Liver (tissue), 3 donors: ENCODE measurements around the gene DRAXIN.

Experiments used
- RXRA ChIP-seq, 2 donors: IDR thresholded peaks; 2 replicates each; pipeline ENCODE4 v1.6.1; 2017 to 2018; ENCODE audit warnings: antibody characterized with exemption in 2 of 2, mild to moderate bottlenecking in 1 of 2
- TF ChIP-seq, protein P1 (sequence below): fragments of 150-350 bp; IDR thresholded peaks from 2 replicates; pipeline ENCODE4 v1.5.1; 2017; ENCODE audit warnings: improper control_type of control experiment, low read depth, low read length; ENCODE audit not compliant: missing input control
- TF ChIP-seq, protein P2 (sequence below): IDR thresholded peaks from 2 replicates; pipeline ENCODE4 v1.6.1; 2016; ENCODE audit warnings: antibody characterized with exemption
- donor health status: healthy.
- donor health status: healthy.

DNA sequence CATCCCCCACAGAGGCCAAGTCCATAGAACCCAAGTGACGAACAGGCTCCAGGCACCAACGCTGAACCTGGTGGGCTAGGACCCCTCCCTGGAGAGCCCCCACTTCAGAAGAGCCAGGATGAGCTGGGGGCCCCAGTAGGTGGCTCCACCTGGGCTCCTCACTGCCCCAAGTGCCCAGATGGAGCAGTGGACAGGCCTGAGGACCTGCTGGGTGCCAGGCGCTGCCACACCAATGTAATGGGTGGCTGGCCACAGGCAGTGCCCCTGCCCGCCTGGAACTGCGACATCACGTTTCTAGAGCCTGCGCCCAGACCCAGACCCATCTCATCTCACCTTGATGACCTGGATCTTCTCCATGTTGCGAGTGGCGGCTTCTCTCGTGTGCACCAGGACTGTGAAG lies 16.2 kb upstream of the DRAXIN start:
- TF ChIP-seq, protein P1, sequence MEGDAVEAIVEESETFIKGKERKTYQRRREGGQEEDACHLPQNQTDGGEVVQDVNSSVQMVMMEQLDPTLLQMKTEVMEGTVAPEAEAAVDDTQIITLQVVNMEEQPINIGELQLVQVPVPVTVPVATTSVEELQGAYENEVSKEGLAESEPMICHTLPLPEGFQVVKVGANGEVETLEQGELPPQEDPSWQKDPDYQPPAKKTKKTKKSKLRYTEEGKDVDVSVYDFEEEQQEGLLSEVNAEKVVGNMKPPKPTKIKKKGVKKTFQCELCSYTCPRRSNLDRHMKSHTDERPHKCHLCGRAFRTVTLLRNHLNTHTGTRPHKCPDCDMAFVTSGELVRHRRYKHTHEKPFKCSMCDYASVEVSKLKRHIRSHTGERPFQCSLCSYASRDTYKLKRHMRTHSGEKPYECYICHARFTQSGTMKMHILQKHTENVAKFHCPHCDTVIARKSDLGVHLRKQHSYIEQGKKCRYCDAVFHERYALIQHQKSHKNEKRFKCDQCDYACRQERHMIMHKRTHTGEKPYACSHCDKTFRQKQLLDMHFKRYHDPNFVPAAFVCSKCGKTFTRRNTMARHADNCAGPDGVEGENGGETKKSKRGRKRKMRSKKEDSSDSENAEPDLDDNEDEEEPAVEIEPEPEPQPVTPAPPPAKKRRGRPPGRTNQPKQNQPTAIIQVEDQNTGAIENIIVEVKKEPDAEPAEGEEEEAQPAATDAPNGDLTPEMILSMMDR, result no peak
- TF ChIP-seq, protein P2, sequence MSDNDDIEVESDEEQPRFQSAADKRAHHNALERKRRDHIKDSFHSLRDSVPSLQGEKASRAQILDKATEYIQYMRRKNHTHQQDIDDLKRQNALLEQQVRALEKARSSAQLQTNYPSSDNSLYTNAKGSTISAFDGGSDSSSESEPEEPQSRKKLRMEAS, result no peak
- no peak for TF ChIP-seq RXRA (IDR thresholded peaks at IDR 0.05)
